Measurements from ENCODE around the gene GPR156.

DNA sequence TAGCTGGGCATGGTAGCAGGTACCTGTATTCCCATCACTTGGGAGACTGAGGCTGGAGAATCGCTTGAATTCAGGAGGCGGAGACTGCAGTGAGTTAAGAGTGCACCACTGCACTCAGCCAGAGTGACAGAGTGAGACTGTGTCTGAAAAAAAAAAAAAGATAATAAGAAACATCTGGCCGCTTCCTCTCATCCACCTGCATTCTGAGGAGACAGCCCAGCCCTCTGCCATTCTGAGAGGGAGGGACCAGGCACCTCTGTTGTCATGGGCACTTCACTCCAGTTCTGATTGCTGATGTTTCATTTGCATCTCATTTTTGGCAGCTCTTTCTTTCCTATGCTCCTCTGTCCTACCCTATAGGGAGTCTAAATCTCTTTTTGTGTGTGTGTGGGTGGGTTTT is 154.4 kb downstream of the GPR156 start:
- TF ChIP-seq CTCF (IDR thresholded peaks at IDR 0.05; ENCODE audit: poor library complexity, severe bottlenecking) (no peak), EZH2 (IDR thresholded peaks at IDR 0.05; ENCODE audit: borderline replicate concordance, insufficient read depth, low read length, poor library complexity, severe bottlenecking) (no peak), EP300 (conservative IDR thresholded peaks at IDR 0.05; ENCODE audit: poor library complexity, severe bottlenecking) (no peak)
- TF ChIP-seq, protein P1, sequence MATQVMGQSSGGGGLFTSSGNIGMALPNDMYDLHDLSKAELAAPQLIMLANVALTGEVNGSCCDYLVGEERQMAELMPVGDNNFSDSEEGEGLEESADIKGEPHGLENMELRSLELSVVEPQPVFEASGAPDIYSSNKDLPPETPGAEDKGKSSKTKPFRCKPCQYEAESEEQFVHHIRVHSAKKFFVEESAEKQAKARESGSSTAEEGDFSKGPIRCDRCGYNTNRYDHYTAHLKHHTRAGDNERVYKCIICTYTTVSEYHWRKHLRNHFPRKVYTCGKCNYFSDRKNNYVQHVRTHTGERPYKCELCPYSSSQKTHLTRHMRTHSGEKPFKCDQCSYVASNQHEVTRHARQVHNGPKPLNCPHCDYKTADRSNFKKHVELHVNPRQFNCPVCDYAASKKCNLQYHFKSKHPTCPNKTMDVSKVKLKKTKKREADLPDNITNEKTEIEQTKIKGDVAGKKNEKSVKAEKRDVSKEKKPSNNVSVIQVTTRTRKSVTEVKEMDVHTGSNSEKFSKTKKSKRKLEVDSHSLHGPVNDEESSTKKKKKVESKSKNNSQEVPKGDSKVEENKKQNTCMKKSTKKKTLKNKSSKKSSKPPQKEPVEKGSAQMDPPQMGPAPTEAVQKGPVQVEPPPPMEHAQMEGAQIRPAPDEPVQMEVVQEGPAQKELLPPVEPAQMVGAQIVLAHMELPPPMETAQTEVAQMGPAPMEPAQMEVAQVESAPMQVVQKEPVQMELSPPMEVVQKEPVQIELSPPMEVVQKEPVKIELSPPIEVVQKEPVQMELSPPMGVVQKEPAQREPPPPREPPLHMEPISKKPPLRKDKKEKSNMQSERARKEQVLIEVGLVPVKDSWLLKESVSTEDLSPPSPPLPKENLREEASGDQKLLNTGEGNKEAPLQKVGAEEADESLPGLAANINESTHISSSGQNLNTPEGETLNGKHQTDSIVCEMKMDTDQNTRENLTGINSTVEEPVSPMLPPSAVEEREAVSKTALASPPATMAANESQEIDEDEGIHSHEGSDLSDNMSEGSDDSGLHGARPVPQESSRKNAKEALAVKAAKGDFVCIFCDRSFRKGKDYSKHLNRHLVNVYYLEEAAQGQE (IDR thresholded peaks at IDR 0.05; ENCODE audit: borderline replicate concordance), result no peak
